OCI-M2 (cell line): ENCODE measurements around the gene IRF7.
A peak's percentile ranks its signal among the peaks of the same experiment; 100 is the strongest.
"Not testable (repeated sequence)": the region's sequence is repeated elsewhere in the genome, so short reads cannot be mapped to it uniquely, and the experiment has no call there.

ENCODE experiments used
- DNase-seq: peaks from one replicate; lab custom pipeline; 2025; ENCODE audit not compliant: unreplicated experiment; lab: John Stamatoyannopoulos, UW

The IRF7 gene

DNA sequence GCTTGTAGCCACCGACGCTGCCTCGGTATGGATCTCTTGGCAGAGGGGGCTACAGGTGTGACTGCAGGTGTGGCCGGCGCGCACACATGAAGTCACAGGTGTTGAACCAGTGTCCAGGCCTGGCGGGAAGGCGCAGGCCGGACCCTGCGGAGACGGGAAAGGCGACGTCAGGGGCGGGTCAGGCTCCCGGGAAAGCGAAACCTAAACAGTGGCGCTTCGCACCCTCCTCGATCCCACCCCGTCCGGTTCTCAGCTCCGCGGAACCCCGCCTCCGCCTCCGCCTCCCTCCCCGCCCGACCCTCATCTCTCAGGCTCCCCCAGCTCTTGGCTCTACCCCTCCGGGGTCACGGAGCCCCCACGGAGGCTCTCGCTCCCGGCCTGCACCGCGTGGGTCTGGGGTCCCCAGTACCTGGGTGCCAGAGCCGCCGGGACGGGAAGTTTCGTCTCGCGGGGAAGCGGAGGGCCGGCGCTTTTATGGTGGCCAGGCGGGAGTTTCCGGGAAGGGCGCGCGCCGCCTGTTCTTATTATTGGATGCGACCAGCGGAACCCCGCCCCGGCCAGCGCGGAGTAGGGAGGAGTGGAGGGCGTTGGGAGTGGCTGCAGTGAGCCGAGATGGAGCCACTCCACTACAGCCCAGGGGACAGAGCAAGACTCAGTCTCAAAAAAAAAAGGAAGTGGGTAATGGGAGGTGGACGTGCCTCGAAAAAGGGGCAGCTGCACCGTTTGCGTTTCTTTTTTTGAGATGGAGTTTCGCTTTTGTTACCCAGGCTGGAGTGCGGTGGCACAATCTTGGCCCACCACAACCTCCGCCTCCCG is at the start of gene IRF7:
Gene IRF7 (minus strand): TSS at position 447 of the 816 bp plus-strand sequence. CDS start 586 bp downstream, outside the sequence.
- peak; percentile 58 for DNase-seq

- no peak for DNase-seq
These were observed 49.4 kb upstream of the IRF7 start for GRCh38 chr11:665062-665703.

DNA sequence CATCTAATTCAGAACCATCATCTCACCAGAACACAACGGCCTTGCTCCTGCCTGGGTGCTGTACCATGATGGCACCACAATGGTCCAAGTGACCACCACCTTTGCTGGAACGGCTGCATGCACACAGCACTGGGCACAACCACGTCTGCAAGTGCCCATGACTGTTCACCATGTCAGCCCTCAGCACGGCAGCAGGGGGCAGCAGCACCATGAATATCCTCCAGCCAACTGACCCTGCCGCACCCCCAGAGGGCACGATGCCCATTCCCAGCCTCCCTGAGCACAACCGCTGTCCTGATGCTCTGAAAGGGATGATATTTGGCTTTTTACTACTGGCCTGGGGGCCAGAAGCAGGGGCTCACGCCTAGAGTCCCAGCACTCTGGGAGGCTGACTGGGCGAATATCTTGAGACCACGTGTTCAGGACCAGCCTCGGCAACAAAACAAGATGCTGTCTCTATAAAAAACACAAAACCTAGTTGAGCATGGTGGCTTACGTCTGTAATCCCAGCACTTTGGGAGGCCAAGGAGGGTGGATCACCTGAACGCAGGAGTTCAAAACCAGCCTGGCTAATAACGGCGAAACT is 47.0 kb upstream of the IRF7 start:
- no peak for DNase-seq

- no peak for DNase-seq
These were observed 45.1 kb upstream of the IRF7 start for GRCh38 chr11:660681-661444.

- no peak for DNase-seq
These were observed 44.5 kb upstream of the IRF7 start for GRCh38 chr11:660281-660680.

- no peak for DNase-seq
These were observed 43.9 kb upstream of the IRF7 start for GRCh38 chr11:659532-660085.

DNA sequence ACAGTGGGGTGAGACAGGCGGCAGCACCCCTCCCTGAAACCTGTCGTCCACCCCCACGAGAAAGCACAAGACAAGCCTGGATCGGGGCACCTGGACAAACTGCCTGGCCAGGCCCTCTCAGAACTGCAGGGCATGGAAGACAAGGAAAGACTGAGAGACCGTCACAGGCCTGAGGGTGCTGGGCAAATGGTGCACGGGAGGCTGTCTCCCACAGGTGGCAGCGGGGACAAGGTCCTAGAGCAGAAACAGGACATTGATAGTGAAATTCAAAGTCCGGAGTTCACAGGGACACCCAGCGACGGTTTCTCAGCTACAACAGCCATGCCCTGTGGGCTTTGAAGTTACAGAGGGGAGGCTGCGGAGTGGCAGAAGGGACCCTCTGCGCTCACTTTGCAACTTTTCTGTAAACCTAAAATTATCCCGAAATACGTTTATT is 42.0 kb upstream of the IRF7 start:
- no peak for DNase-seq

DNA sequence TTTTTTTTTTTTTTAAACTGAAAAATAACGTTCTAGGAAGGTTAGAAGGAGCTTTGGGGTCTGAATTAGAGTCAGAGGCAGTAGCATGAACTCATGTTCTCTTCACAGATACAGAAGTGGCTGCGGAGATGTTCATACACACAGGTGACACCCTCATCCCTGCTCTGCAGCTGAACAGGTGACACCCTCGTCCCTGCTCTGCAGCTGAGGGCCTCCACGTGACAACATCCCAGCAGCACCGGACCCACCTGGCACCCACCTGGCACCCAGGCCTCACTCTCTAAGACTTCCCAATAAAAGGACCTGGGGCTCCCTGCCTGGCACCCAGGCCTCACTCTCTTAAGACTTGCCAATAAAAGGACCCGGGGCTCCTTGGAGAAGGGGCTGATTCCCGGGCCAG is 41.1 kb upstream of the IRF7 start:
- no peak for DNase-seq

DNA sequence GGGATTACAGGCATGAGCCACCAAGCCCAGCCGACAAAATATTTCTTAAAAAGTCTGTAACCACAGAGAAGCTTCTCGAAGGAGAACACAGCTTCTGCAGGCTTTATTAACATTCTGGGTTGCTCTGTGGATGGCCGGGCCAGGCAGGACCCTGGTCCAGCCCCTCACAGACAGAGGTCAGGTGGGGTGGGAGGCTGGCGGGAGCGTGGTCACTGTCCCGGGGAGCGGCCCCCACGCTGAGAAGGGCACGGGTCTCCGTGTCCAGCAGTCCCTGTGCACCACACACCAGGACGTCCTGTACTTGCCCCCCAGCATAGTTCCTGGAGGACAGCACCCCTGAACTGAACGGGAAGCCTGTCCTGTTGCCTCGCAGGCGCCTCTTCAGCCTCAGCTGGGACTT is 40.7 kb upstream of the IRF7 start:
- DNase-seq = no peak

- no peak for DNase-seq
These were observed 39.4 kb upstream of the IRF7 start for GRCh38 chr11:655036-655726.

GRCh38 chr11:654444-654843 is 38.7 kb upstream of the IRF7 start:
- DNase-seq = not testable (repeated sequence)

- no peak for DNase-seq
These were observed 38.1 kb upstream of the IRF7 start for GRCh38 chr11:653837-654236.

GRCh38 chr11:653136-653535 is 37.4 kb upstream of the IRF7 start:
- not testable (repeated sequence) for DNase-seq

DNA sequence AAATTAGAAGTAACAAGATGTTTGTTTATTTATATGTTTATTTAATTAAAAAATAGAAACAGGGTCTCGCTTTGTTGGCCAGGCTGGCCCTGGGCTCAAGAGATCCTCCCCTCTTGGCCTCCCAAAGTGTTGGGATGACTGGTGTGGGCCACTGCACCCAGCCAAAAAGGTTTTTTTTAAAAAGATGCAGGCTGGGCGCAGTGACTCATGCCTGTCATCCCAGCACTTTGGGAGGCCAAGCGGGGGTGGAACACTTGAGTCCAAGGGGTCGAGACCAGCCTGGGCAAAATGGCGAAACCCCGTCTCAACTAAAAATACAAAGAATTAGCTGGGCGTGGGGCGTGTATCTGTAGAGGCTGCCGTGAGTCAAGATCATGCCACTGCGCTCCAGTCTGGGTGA is 34.7 kb upstream of the IRF7 start:
- no peak for DNase-seq

DNA sequence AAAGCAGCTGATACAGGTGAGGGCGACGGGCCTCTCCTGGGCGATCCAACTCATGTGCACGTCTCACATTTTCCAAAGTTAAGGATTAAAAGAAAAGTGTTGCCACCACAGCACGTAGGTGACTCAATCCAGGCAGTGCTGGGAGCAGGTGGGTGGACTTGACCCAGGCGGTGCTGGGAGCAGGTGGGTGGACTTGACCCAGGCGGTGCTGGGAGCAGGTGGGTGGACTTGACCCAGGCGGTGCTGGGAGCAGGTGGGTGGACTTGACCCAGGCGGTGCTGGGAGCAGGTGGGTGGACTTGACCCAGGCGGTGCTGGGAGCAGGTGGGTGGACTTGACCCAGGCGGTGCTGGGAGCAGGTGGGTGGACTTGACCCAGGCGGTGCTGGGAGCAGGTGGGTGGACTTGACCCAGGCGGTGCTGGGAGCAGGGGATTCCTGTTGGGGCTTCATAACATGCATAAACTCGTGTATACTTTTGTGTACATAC is 32.0 kb upstream of the IRF7 start:
- not testable (repeated sequence) for DNase-seq

GRCh38 chr11:646214-646613 is 30.5 kb upstream of the IRF7 start:
- no peak for DNase-seq

GRCh38 chr11:645536-645935 is 29.8 kb upstream of the IRF7 start:
- no peak for DNase-seq

- DNase-seq = no peak
These were observed 28.3 kb upstream of the IRF7 start for GRCh38 chr11:643849-644738.

- DNase-seq = no peak
These were observed 27.6 kb upstream of the IRF7 start for GRCh38 chr11:643366-643765.
